SK-N-SH treated with all-trans-retinoic acid at 6 μM for 48 hours (cell line): ENCODE results near the gene SLC6A9.

Experiments used
- ARNTL ChIP-seq: fragments of 450-650 bp; formaldehyde crosslinking; IDR thresholded peaks from 2 replicates; pipeline ENCODE4 v1.5.0; 2020; ENCODE audit warnings: low read depth, mild to moderate bottlenecking, moderate library complexity, borderline replicate concordance
- CSDC2 ChIP-seq: fragments of 250-450 bp; sonication (Bioruptor Pico); IDR thresholded peaks from 2 replicates; pipeline ENCODE4 v1.5.0; 2020; ENCODE audit warnings: mild to moderate bottlenecking, moderate library complexity
- ESRRG ChIP-seq: fragments of 250-450 bp; sonication (Bioruptor Pico); IDR thresholded peaks from 2 replicates; pipeline ENCODE4 v1.6.1; 2021; ENCODE audit warnings: mild to moderate bottlenecking
- GLIS3 ChIP-seq: fragments of 250-450 bp; sonication (Bioruptor Pico); IDR thresholded peaks from 2 replicates; pipeline ENCODE4 v1.5.0; 2020; ENCODE audit warnings: mild to moderate bottlenecking, moderate library complexity
- OSR1 ChIP-seq: fragments of 250-450 bp; sonication (Bioruptor Pico); IDR thresholded peaks from 2 replicates; pipeline ENCODE4 v1.8.0; 2022; ENCODE audit warnings: moderate library complexity, mild to moderate bottlenecking, inconsistent platforms
- RARB ChIP-seq: fragments of 250-450 bp; sonication (Bioruptor Pico); IDR thresholded peaks from 2 replicates; pipeline ENCODE4 v1.8.0; 2021; ENCODE audit warnings: mild to moderate bottlenecking, moderate library complexity
- SNAI2 ChIP-seq: fragments of 250-450 bp; sonication (Bioruptor Pico); IDR thresholded peaks from 2 replicates; pipeline ENCODE4 v1.5.0; 2020; ENCODE audit warnings: mild to moderate bottlenecking, moderate library complexity
- ZFP30 ChIP-seq: fragments of 450-650 bp; formaldehyde crosslinking; IDR thresholded peaks from 2 replicates; pipeline ENCODE4 v1.5.0; 2022; ENCODE audit warnings: mild to moderate bottlenecking, moderate library complexity
- ZNF8 ChIP-seq: fragments of 450-650 bp; formaldehyde crosslinking; IDR thresholded peaks from 2 replicates; pipeline ENCODE4 v1.5.0; 2020; ENCODE audit warnings: mild to moderate bottlenecking, moderate library complexity
- TF ChIP-seq, protein P1 (sequence below): fragments of 250-450 bp; sonication (Bioruptor Pico); IDR thresholded peaks from 2 replicates; pipeline ENCODE4 v1.5.1; 2020; ENCODE audit warnings: low read depth, mild to moderate bottlenecking, moderate library complexity
- TF ChIP-seq, protein P2 (sequence below): fragments of 250-450 bp; sonication (Bioruptor Pico); IDR thresholded peaks from 2 replicates; pipeline ENCODE4 v1.5.1; 2021; ENCODE audit warnings: mild to moderate bottlenecking, moderate library complexity
- TF ChIP-seq, protein P3 (sequence below): fragments of 250-450 bp; sonication (Bioruptor Pico); IDR thresholded peaks from 2 replicates; pipeline ENCODE4 v1.8.0; 2020; ENCODE audit warnings: mild to moderate bottlenecking, moderate library complexity, borderline replicate concordance

DNA sequence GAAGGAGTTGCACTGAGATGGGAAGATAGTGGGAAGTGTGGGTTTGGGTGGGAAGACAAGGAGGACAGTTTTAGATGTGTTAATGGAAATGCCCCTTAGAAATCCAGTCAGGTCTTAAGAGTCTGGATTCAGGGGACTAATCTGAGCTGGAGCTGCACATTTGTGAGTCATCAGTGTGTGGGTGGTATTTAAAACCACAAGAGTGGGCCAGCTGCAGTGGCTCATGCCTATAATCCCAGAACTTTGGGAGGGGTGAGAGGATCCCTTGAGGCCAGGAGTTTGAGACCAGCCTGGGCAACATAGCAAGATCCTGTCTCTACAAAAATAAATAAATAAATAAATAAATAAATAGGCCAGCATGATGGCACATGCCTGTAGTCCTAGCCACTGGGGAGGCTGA lies 40.9 kb upstream of the SLC6A9 start:
- TF ChIP-seq, protein P1, sequence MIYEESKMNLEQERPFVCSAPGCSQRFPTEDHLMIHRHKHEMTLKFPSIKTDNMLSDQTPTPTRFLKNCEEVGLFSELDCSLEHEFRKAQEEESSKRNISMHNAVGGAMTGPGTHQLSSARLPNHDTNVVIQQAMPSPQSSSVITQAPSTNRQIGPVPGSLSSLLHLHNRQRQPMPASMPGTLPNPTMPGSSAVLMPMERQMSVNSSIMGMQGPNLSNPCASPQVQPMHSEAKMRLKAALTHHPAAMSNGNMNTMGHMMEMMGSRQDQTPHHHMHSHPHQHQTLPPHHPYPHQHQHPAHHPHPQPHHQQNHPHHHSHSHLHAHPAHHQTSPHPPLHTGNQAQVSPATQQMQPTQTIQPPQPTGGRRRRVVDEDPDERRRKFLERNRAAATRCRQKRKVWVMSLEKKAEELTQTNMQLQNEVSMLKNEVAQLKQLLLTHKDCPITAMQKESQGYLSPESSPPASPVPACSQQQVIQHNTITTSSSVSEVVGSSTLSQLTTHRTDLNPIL, result no peak
- TF ChIP-seq, protein P2, sequence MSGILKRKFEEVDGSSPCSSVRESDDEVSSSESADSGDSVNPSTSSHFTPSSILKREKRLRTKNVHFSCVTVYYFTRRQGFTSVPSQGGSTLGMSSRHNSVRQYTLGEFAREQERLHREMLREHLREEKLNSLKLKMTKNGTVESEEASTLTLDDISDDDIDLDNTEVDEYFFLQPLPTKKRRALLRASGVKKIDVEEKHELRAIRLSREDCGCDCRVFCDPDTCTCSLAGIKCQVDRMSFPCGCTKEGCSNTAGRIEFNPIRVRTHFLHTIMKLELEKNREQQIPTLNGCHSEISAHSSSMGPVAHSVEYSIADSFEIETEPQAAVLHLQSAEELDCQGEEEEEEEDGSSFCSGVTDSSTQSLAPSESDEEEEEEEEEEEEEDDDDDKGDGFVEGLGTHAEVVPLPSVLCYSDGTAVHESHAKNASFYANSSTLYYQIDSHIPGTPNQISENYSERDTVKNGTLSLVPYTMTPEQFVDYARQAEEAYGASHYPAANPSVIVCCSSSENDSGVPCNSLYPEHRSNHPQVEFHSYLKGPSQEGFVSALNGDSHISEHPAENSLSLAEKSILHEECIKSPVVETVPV (CRISPR knock-in tag), result no peak
- no peak for TF ChIP-seq CSDC2 (CRISPR knock-in tag)
- TF ChIP-seq, protein P3, sequence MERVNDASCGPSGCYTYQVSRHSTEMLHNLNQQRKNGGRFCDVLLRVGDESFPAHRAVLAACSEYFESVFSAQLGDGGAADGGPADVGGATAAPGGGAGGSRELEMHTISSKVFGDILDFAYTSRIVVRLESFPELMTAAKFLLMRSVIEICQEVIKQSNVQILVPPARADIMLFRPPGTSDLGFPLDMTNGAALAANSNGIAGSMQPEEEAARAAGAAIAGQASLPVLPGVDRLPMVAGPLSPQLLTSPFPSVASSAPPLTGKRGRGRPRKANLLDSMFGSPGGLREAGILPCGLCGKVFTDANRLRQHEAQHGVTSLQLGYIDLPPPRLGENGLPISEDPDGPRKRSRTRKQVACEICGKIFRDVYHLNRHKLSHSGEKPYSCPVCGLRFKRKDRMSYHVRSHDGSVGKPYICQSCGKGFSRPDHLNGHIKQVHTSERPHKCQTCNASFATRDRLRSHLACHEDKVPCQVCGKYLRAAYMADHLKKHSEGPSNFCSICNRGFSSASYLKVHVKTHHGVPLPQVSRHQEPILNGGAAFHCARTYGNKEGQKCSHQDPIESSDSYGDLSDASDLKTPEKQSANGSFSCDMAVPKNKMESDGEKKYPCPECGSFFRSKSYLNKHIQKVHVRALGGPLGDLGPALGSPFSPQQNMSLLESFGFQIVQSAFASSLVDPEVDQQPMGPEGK (CRISPR knock-in tag), result no peak
- TF ChIP-seq ARNTL (CRISPR knock-in tag), result no peak
- TF ChIP-seq OSR1 (CRISPR knock-in tag), result no peak
- no peak for TF ChIP-seq ESRRG (CRISPR knock-in tag)
- no peak for TF ChIP-seq GLIS3
- TF ChIP-seq SNAI2 (CRISPR knock-in tag), result no peak
- no peak for TF ChIP-seq ZNF8
- TF ChIP-seq ZFP30 (CRISPR knock-in tag), result no peak
- no peak for TF ChIP-seq RARB (CRISPR knock-in tag)
